HFF-Myc (cell line): Measurements from ENCODE around the gene EFNA2.

ENCODE experiments used
- DNase-seq: peaks from one replicate; pipeline ENCODE4 v3.0.0-alpha.2; 2011; ENCODE audit warnings: low read depth; ENCODE audit errors: extremely low read depth
- H3K4me3 ChIP-seq: replicated peaks from 2 replicates; pipeline ENCODE4 v1.5.1; 2011; ENCODE audit warnings: low read depth, mild to moderate bottlenecking, control low read depth, low read length
- TF ChIP-seq, protein P1 (sequence below): IDR thresholded peaks from 2 replicates; pipeline ENCODE4 v1.5.1; 2012; ENCODE audit warnings: mild to moderate bottlenecking, low read depth, low read length, control low read depth; ENCODE audit errors: missing control alignments

Gene EFNA2

DNA sequence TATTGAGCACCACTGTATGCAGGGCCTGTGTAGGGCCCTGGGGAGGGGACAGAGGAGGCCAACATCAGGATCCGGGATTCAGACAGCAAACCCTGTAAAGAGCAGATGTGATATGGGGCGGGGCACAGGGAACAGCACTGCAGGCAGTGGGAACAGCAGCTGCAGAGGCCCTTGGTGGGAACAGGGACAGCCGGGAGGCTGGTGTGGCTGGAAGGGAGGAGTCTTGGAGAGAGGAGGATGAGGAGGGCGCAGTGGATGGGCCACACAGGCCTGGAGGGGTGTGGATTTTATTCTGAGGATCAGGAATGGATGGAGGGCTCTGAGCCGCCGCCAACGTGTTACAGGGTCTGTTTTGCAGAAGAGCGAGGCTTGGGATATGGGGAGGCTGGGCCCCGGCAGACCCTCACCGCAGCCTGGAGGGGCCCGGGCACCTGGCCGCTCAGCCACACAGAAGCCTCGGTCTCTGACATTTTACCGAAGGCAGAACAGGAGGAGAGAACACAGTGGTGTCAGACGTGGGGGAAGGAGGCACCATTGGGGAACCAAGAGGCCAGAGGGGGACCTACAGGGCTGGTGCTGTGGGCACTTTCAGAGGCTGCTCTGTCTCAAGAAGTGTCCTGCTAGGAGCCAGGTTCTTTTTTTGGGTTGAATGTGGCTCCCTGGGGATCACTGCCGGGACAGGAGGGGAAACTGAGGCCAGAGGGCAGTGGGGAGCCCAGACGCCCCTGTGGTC is 6.9 kb downstream of the EFNA2 start:
- TF ChIP-seq, protein P1, sequence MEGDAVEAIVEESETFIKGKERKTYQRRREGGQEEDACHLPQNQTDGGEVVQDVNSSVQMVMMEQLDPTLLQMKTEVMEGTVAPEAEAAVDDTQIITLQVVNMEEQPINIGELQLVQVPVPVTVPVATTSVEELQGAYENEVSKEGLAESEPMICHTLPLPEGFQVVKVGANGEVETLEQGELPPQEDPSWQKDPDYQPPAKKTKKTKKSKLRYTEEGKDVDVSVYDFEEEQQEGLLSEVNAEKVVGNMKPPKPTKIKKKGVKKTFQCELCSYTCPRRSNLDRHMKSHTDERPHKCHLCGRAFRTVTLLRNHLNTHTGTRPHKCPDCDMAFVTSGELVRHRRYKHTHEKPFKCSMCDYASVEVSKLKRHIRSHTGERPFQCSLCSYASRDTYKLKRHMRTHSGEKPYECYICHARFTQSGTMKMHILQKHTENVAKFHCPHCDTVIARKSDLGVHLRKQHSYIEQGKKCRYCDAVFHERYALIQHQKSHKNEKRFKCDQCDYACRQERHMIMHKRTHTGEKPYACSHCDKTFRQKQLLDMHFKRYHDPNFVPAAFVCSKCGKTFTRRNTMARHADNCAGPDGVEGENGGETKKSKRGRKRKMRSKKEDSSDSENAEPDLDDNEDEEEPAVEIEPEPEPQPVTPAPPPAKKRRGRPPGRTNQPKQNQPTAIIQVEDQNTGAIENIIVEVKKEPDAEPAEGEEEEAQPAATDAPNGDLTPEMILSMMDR = no peak

DNA sequence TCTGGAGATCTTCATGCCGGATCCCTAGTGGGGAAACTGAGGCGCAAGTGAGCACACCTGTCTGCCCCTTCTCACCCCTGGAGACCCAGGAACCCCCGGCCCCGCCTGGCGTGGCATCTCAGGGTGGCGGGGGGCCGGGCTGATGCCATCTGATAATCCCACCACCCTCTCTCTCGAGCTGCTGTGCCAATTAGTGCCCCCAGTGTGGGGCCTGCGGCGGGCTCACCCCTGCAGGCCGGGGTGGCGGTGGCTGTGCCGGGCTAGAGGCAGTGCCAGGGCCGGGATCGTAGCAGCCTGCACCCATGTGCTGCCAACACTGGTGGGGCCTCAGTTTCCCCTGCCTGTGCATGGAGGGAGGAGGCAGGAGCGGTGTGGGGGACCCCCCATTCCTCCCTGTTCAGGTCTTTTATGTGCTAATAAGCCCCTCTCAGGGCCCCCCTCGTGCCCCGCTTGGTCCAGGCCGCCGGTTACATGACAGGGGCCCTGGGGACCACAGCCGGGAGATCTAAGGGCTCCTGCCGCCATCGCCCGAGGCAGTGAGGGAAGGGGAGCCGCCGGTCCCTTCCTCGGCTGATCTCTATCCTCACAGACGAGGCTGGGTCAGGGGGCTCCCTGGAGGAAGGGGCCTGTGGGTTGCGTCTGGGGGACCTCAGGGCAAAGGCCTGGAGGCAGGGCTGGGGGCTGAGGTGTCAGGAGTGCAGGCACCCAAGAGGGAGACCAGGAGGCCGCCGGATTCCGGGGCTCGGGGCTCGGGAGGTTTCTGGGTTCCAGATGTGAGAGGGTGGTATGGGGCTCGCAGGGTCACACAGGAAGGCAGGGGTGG is 8.3 kb downstream of the EFNA2 start:
- no peak overlapping the region for H3K4me3 ChIP-seq
- DNase-seq = no peak
- TF ChIP-seq, protein P1 = no peak

More for the DNA sequence above, 6.9 kb downstream of the EFNA2 start:
- DNase-seq = no peak
- no peak overlapping the region for H3K4me3 ChIP-seq

DNA sequence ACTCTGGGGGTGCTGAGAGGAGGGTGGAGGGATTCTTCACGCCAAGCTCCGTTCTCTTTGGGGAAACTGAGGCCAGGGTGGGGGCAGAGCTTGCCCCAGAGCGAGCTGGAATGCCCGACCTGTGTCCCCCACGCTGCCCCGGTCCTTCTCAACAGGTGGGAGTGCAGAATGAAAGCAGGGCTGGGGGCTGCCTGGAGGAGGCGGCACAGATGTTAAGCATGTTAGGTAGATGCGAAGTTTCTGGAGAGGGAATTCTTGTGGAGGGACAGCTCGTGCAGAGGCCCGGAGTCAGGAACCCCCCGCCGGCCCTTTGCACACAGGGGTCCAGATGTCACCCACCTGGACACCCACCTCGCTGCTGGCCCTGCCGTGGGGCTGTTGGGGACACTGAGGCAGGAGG is 9.0 kb downstream of the EFNA2 start:
- no peak overlapping the region for H3K4me3 ChIP-seq
- TF ChIP-seq, protein P1 = no peak
- DNase-seq = no peak

DNA sequence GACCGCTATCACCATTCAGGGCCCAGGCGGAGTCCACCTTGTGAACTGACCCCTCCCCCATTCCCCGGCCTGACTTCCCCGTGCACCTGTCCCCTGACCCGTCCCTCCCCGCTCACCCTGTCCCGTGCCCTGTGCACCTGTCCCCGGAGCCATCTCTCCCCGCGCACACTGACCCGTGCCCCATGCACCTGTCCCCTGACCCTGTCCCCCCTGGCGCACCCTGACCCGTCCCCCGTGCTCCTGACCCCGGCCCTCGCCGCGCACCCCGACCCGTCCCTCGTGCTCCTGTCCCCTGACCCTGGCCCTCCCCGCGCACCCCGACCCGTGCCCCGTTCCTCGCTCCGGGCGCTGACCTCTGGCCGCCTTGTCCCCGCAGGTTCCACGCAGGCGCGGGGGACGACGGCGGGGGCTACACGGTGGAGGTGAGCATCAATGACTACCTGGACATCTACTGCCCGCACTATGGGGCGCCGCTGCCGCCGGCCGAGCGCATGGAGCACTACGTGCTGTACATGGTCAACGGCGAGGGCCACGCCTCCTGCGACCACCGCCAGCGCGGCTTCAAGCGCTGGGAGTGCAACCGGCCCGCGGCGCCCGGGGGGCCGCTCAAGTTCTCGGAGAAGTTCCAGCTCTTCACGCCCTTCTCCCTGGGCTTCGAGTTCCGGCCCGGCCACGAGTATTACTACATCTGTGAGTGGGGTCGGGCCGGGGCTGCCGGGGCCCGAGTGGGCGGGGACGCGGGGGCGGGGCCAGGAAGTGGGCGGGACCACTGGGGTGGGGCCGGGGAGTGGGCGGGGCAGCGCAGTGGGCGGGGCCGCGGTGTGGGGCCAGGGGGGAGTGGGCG is 9.7 kb downstream of the EFNA2 start:
- TF ChIP-seq, protein P1 = no peak
- no peak overlapping the region for H3K4me3 ChIP-seq
- DNase-seq = no peak

DNA sequence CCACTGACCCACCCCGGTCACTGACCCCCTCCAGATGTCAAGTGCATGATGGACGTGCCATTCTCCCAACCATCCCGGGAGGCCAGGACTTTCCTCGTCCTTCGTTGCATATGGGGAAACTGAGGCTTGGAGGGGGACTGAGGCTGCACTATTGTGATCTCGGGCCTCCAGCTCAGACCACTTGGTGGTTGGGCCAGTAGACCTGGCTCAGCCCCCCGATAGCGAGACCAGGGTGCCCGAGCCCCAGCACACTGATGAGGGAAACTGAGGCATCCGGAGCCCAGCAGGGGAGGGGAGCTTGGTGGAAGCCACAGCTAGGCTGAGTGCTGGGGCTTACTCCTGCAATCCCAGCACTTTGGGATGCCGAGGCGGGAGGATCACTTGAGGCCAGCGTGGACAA is 10.4 kb downstream of the EFNA2 start:
- no peak for DNase-seq
- H3K4me3 ChIP-seq = no peak overlapping the region
- TF ChIP-seq, protein P1 = no peak

DNA sequence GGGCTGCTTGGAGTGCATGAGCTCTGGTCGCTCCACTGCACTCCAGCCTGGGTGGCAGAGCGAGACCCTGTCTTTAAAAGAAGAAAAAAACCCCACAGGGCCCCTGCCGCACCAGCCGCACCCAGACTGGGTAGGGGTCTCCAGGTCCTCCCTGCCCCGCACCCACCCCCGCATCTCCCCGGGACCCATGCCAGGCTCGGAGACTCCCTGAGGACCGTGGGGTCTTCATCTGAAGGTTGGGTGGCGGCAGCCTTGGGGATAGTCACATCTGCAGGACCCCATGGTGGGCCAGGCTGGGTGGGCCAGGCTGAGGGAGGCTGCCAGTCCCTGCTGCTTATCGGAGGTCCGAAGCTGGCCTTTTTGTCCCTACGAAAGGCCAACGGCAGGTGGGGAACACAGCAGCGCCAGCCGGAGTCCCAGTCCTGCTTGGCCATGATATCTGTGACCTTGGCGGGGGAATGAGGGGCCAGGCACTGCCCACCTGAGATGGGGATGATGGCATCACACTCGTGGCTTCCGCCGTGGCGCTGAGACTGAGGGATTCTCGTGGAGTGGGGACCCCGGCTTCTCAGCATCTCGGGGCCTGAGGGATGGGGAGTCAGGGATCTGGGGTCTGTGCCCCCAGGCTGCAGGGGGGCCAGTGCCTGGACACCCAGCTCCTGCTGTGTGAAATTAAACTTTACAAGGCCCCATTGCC is 11.1 kb downstream of the EFNA2 start:
- TF ChIP-seq, protein P1 = no peak
- no peak for DNase-seq
- H3K4me3 ChIP-seq = no peak overlapping the region
